Skeletal muscle tissue (tissue), 4 donors: ENCODE measurements around the gene ZNF496. TPM values are rescaled to one million over a fixed set of nuclear protein-coding genes. Genes with fewer than 3 reads are reported as not detected.
"Not testable (repeated sequence)": the region's sequence is repeated elsewhere in the genome, so short reads cannot be mapped to it uniquely, and the experiment has no call there.

Experiments
- H3K27ac ChIP-seq: one replicate; pipeline ENCODE4 v1.7.0; 2013; ENCODE audit warnings: mild to moderate bottlenecking, low read depth, low read length, inconsistent platforms
- H3K27me3 ChIP-seq, 3 donors: one replicate each; pipeline ENCODE4 v1.7.0; 2013; ENCODE audit warnings: low read length in 3 of 3; ENCODE audit not compliant: control insufficient read depth in 3 of 3, insufficient read depth in 3 of 3
- H3K36me3 ChIP-seq, 3 donors: one replicate each; pipeline ENCODE4 v1.7.0; 2013; ENCODE audit warnings: low read length in 3 of 3; ENCODE audit not compliant: control insufficient read depth in 3 of 3, insufficient read depth in 3 of 3
- H3K4me1 ChIP-seq, 3 donors: one replicate each; pipeline ENCODE4 v1.7.0; 2013; ENCODE audit warnings: low read length in 3 of 3, mild to moderate bottlenecking in 3 of 3; ENCODE audit not compliant: control insufficient read depth in 3 of 3, insufficient read depth in 3 of 3
- H3K4me3 ChIP-seq, 3 donors: one replicate each; pipeline ENCODE4 v1.7.0; 2013; ENCODE audit warnings: low read length in 3 of 3
- H3K9ac ChIP-seq, 3 donors: one replicate each; pipeline ENCODE4 v1.7.0; 2013; ENCODE audit warnings: low read length in 3 of 3, mild to moderate bottlenecking in 3 of 3, moderate library complexity in 2 of 3, low read depth in 1 of 3
- H3K9me3 ChIP-seq, 3 donors: one replicate each; pipeline ENCODE4 v1.7.0; 2013; ENCODE audit warnings: low read length in 3 of 3; ENCODE audit not compliant: control insufficient read depth in 3 of 3
- total RNA-seq: library from RNA; depleted of rRNA; stranded (reverse); fragments of >200 nt; gene quantifications from one replicate; pipeline ENCODE4 v1.2.3, GENCODE V29; 2014
- donor health status: Osteomylitis.

ZNF496 gene
- total RNA-seq, 1 donor from 2014 or later = 14.6 TPM

DNA sequence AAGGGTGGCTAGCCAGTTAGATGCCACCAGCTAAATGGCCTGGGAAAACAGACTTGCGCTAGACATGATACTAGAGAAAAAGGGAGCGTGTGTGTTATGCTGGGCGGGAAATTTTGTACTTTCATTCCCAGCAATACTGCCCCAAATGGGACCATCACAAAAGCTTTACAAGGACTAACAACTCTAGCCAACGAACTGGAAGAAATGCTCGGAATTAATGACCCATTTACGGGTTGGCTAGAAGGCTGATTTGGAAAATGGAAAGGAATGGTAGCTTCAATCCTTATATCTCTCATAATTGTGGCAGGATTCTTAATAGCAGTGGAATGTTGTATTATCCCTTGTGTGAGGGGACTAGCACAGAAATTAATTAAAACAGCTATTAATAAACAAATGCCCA, 27.9 kb upstream of the ZNF496 start:
- Histone ChIP-seq H3K27ac (peak overlapping the region; percentile 72), H3K4me1 (peaks cover 5 to 20% (median 7%) of the 10 kb centered on the region in 3 donors), H3K27me3 (no peaks in the 10 kb centered on the region)

DNA sequence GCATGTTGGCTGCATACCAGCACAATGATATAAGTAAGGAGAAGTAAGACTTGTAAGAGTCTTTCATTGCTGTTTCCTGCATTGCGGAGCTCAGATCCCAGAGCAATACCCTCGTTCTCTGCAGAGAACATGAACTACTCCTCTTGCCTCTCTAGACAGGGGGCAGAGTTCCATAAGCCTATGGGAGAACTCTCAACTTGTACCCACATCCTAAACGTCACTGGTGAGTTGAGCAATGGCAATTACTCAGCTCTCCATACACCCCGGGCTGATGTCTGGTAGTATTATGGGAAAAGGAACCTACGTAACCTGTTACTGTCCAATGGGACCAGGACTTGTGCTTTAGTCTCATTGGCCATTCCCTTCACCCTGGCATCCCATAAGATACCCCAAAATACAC, 27.3 kb upstream of the ZNF496 start:
- H3K36me3 ChIP-seq = no peaks in the 10 kb centered on the region
- no peak overlapping the region for H3K9ac ChIP-seq
- peaks cover 5 to 20% (median 7%) of the 10 kb centered on the region in 3 donors for H3K4me1 ChIP-seq
- H3K4me3 ChIP-seq = no peak overlapping the region
- H3K27me3 ChIP-seq = peaks cover 0 to 2% (median 0%) of the 10 kb centered on the region in 3 donors
- H3K9me3 ChIP-seq = no peaks in the 10 kb centered on the region
- H3K27ac ChIP-seq = no peak overlapping the region

More for the DNA sequence above, 27.9 kb upstream of the ZNF496 start:
- H3K9ac ChIP-seq = no peak overlapping the region
- no peak overlapping the region for H3K4me3 ChIP-seq
- no peaks in the 10 kb centered on the region for H3K36me3 ChIP-seq
- no peaks in the 10 kb centered on the region for H3K9me3 ChIP-seq

DNA sequence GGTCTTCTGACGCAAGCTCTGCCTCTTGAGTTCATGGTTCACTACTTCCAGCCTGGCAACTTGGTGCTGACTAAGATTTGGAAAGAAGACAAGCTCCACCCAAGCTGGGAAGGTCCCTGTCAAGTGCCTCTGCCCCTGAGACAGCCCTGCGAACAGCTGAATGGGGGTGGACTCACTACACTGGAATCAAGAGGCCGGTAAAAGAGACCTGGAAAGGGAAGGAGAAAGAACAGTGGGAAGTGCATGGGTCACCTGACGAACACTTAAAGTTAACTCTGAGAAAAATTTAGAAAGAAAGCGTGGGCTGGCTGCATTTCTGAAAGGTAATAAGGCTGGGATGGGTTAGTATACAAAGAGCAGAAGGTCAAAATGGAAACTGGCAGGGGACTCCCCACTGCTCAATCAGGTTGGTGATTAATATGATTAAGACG, 26.1 kb upstream of the ZNF496 start:
- no peak overlapping the region for H3K27ac ChIP-seq
- H3K27me3 ChIP-seq = peaks cover 0 to 9% (median 0%) of the 10 kb centered on the region in 3 donors
- H3K36me3 ChIP-seq = no peaks in the 10 kb centered on the region
- no peaks in the 10 kb centered on the region for H3K9me3 ChIP-seq
- H3K9ac ChIP-seq = no peak overlapping the region
- peaks cover 5 to 20% (median 7%) of the 10 kb centered on the region in 3 donors for H3K4me1 ChIP-seq
- H3K4me3 ChIP-seq = no peak overlapping the region

DNA sequence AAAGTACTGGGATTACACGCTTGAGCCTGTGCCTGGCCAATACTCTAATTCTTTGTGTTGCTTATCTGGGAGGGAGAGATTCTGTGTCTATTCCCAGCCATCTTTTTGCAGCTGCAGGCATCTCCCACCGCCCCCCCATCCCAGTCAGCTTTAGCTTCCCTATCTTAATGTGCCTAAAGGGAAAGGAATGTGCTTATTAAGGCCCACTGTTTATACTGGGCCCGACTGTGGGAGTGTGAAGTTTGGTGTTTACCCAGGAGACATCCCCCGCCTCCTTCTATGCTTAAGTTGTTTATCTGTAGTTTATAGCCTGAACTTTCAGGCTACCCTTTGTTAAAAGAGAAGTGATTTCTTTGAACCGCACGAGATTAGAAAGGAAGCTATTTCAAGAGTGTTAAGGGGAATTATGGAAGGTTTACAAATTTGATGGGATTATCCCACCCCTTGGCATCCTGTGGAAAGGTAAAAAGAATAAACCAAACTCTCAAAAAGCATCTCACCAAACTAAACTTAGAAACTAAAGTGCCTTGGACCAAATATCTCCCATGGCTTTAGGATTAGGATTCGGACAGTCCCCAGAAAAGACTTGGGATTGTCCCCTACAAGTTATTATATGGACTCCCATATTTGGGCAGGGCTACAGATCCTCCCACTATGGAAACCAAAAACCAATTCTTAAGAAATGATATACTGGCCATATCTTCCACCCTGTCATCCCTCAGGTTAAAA, 25.5 kb upstream of the ZNF496 start:
- Histone ChIP-seq H3K9ac (no peak overlapping the region), H3K27ac (no peak overlapping the region), H3K9me3 (no peaks in the 10 kb centered on the region), H3K4me3 (no peak overlapping the region), H3K36me3 (no peaks in the 10 kb centered on the region), H3K4me1 (peaks cover 5 to 20% (median 7%) of the 10 kb centered on the region in 3 donors), H3K27me3 (peaks cover 0 to 9% (median 0%) of the 10 kb centered on the region in 3 donors)

DNA sequence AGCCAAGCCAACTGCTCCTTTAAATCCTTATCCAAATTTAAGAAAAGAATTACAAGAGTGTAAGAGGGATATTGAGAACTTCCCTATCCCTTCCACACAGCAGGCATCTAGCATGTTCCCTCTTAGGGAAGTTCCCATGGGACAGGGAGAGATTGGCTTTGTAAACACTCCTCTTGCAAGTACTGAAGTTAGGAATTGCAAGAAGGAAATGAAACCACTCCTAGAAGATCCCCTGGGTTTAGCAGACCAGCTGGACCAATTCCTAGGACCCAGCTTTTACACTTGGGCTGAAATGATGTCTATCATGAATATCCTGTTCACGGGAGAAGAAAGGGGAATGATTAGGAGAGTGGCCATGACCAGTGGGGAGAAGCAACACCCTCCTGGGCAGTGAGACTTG, 23.5 kb upstream of the ZNF496 start:
- not testable (repeated sequence) for H3K27ac ChIP-seq, H3K27me3 ChIP-seq, H3K36me3 ChIP-seq, H3K4me1 ChIP-seq, H3K9ac ChIP-seq, H3K9me3 ChIP-seq, H3K4me3 ChIP-seq

DNA sequence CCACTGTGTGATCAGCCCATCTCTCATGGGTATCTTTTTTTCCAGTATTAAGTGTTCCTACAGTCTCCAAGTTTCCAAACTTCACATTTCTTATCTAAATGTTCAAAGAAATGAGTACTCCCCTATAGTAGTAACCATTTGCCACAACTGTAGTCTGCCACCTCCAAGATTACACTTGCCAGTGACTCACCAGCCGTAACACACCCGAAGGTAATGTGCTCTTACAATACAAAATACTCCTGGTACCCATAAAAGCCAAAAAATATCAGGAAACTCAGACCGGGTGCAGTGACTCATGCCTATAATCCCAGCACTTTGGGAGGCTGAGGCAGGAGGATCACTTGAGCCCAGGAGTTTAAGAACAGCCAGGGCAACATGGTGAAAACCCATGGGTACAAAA, 20.5 kb upstream of the ZNF496 start:
- H3K9me3 ChIP-seq = no peaks in the 10 kb centered on the region
- H3K27me3 ChIP-seq = peaks cover 0 to 9% (median 0%) of the 10 kb centered on the region in 3 donors
- H3K9ac ChIP-seq = no peak overlapping the region
- H3K4me1 ChIP-seq = peaks cover 0 to 2% (median 0%) of the 10 kb centered on the region in 3 donors
- no peak overlapping the region for H3K27ac ChIP-seq
- H3K36me3 ChIP-seq = no peaks in the 10 kb centered on the region
- no peak overlapping the region for H3K4me3 ChIP-seq

DNA sequence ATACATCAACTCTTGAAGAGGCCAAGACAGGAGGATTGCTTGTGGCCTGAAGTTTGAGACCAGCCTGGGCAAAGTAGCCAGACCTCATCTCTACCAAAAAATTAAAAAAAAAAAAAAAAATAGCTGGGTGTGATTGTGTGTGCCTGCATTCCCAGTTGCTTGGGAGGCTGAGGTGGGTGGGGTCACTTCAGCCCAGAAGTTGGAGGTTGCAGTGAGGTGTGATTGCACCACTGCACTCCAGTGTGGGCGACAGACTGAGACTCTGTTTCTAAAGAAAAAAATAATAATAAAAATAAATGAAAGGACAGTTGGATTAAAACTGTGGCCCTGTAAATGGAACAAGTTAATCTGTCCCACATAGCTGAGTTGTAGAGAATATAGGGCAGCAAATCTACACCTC, 18.9 kb upstream of the ZNF496 start:
- no peak overlapping the region for H3K9ac ChIP-seq
- H3K9me3 ChIP-seq = no peaks in the 10 kb centered on the region
- H3K36me3 ChIP-seq = no peaks in the 10 kb centered on the region
- H3K4me1 ChIP-seq = no peaks in the 10 kb centered on the region
- H3K27ac ChIP-seq = no peak overlapping the region
- no peak overlapping the region for H3K4me3 ChIP-seq
- H3K27me3 ChIP-seq = peaks cover 0 to 9% (median 0%) of the 10 kb centered on the region in 3 donors

DNA sequence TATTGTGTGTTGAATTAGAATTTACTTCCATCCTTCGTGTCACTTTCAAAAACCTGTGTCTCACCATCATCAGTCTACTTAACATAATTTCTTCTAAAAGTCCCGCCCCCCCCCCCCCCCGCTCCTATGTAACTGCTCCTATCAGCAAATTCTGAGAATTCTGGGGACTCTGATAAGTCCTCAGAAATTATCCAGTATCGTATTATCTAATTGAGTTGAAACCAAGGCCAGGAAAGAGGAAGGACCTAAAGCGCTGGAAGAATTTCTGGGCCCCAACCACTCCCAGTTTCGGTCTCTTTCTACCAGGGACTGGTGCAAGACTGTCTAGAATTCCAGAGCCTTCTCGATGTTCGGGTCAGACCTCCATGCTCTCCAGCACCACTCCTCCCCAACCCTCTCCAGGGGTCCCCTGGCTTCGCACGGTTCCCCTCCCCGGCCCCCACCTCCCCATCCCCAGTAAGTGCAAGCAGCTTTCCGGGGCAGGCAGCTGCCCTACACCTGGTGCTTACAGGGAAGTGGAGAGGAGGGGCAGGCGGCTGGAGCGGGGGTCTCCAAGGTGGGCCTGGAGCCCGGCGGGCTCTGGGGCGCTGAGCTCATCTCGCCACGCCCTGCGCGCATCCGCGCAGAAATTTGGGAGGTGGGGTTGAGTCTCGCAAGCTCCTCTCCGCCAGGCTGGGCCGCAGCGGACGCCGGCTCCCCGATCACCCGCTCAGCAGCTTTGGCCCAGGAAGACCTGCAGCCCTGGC, 16.0 kb upstream of the ZNF496 start:
- Histone ChIP-seq H3K36me3 (no peaks in the 10 kb centered on the region), H3K27me3 (no peaks in the 10 kb centered on the region), H3K9ac (no peak overlapping the region), H3K9me3 (no peaks in the 10 kb centered on the region), H3K4me3 (peak overlapping the region in 1 of 3 donors; percentile 30), H3K27ac (no peak overlapping the region), H3K4me1 (peaks cover 0 to 2% (median 0%) of the 10 kb centered on the region in 3 donors)

DNA sequence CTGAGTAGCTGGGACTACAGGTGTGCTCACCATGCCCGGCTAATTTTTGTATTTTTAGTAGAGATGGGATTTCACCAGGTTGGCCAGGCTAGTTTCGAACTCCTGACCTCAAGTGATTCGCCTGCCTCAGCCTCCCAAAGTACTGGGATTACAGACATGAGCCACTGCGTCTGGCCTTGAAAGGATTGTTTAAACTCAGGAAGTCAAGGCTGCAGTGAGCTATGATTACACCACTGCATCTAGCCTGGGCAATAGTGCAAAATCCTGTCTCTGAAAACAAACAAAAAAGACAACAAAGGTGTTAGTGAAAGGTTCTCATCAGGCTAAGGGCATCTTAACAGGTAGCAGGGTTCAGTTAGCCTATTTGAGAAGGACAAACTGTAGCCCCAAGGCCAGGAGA, 14.2 kb upstream of the ZNF496 start:
- no peak overlapping the region for H3K27ac ChIP-seq
- H3K4me1 ChIP-seq = peaks cover 0 to 3% (median 0%) of the 10 kb centered on the region in 3 donors
- no peaks in the 10 kb centered on the region for H3K36me3 ChIP-seq
- no peaks in the 10 kb centered on the region for H3K27me3 ChIP-seq
- no peak overlapping the region for H3K4me3 ChIP-seq
- no peak overlapping the region for H3K9ac ChIP-seq
- H3K9me3 ChIP-seq = no peaks in the 10 kb centered on the region

DNA sequence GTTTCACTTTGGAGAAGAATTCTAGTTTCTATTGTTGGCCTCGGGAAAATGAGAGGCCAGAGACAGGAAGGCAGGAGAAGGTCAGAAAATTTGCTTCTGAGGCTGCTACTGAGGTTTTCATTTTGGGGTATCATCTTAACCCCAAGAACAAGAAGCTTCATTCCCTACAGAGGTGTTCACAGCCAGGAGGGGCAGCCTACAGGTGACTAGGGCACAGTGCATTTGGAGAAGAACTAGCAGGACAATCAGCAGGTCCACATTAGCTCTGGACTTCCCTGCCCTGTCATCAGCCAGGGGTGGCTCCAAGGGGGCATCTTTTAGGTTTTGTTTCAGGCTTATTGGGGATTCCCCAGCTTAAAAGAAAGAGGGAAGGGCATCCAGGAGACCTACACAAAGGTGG, 12.1 kb upstream of the ZNF496 start:
- no peak overlapping the region for H3K9ac ChIP-seq
- peaks cover 0 to 8% (median 5%) of the 10 kb centered on the region in 3 donors for H3K36me3 ChIP-seq
- H3K27me3 ChIP-seq = no peaks in the 10 kb centered on the region
- H3K4me1 ChIP-seq = peaks cover 0 to 3% (median 0%) of the 10 kb centered on the region in 3 donors
- H3K9me3 ChIP-seq = no peaks in the 10 kb centered on the region
- no peak overlapping the region for H3K4me3 ChIP-seq
- H3K27ac ChIP-seq = no peak overlapping the region
